Muscle of leg (tissue), 16 donors: ENCODE measurements around the gene RASGEF1B. TPM values are rescaled to one million over a fixed set of nuclear protein-coding genes. Genes with fewer than 3 reads are reported as not detected.

ENCODE experiments used
- DNase-seq: peaks from one replicate; pipeline ENCODE4 v3.0.0; 2013
- H3K27ac ChIP-seq: one replicate; pipeline ENCODE4 v1.5.1; 2013; ENCODE audit warnings: mild to moderate bottlenecking, low read length, control low read depth
- H3K27me3 ChIP-seq: one replicate; pipeline ENCODE4 v1.6.1; 2013; ENCODE audit warnings: low read length; ENCODE audit not compliant: control insufficient read depth, insufficient read depth
- H3K36me3 ChIP-seq: one replicate; pipeline ENCODE4 v1.6.1; 2013; ENCODE audit warnings: low read length; ENCODE audit not compliant: control insufficient read depth, insufficient read depth
- H3K4me1 ChIP-seq: one replicate; pipeline ENCODE4 v1.6.1; 2013; ENCODE audit warnings: low read length; ENCODE audit not compliant: control insufficient read depth, insufficient read depth
- H3K4me3 ChIP-seq: one replicate; pipeline ENCODE4 v1.5.1; 2013; ENCODE audit warnings: low read length, control low read depth
- H3K9me3 ChIP-seq: replicated peaks from 2 replicates; pipeline ENCODE4 v1.6.1; 2013; ENCODE audit warnings: low read depth, low read length; ENCODE audit not compliant: control insufficient read depth
- WGBS: methylation state at CpG from one replicate; pipeline ENCODE4 v1.1.5; 2013; ENCODE audit warnings: missing lambda C conversion rate; ENCODE audit not compliant: insufficient coverage; 5-methylcytosine and 5-hydroxymethylcytosine counted together
- long read RNA-seq, 11 donors: transcript quantifications; one replicate each; lab custom pipeline, GENCODE V29; 2026
- polyA plus RNA-seq, 8 donors: library from polyadenylated mRNA; unstranded; fragments of 120-200 nt; gene quantifications; one replicate each; pipeline versions ENCODE4 v1.2.1 to v1.2.3, GENCODE V29; 2013; ENCODE audit warnings: inconsistent platforms in 1 of 8, low replicate concordance in 1 of 8; ENCODE audit not compliant: insufficient read length in 8 of 8, insufficient read depth in 1 of 8
- total RNA-seq: library from RNA; stranded (reverse); fragments of 120-200 nt; gene quantifications from one replicate; pipeline ENCODE4 v1.2.4, GENCODE V29; 2013

The RASGEF1B gene
- total RNA-seq (6.0 TPM), polyA plus RNA-seq (1 to 10 TPM; 2.8 to 4.6 (median 3.5) TPM)
- long read RNA-seq, donor 1 = 0 reads
- long read RNA-seq, donor 2 = 0 reads
- long read RNA-seq, donor 3, full-length matches to known transcripts = 1 of 1 reads
- long read RNA-seq, donor 3, partial matches to known transcripts = 0 of 1 reads
- long read RNA-seq, donor 3, other reads (novel, unspliced or antisense) = 0 of 1 reads
- long read RNA-seq, donor 4 = 0 reads
- long read RNA-seq, donor 5, partial matches to known transcripts = 0 of 1 reads
- long read RNA-seq, donor 5, other reads (novel, unspliced or antisense) = 0 of 1 reads
- long read RNA-seq, donor 6, full-length matches to known transcripts = 1 of 1 reads
- long read RNA-seq, donor 6, partial matches to known transcripts = 0 of 1 reads
- long read RNA-seq, donor 6, other reads (novel, unspliced or antisense) = 0 of 1 reads
- long read RNA-seq, donor 7 = 0 reads
- long read RNA-seq, donor 8 = 0 reads
- long read RNA-seq, donor 9 = 0 reads
- long read RNA-seq, donor 10 = 0 reads
- long read RNA-seq, donor 11 = 0 reads

DNA sequence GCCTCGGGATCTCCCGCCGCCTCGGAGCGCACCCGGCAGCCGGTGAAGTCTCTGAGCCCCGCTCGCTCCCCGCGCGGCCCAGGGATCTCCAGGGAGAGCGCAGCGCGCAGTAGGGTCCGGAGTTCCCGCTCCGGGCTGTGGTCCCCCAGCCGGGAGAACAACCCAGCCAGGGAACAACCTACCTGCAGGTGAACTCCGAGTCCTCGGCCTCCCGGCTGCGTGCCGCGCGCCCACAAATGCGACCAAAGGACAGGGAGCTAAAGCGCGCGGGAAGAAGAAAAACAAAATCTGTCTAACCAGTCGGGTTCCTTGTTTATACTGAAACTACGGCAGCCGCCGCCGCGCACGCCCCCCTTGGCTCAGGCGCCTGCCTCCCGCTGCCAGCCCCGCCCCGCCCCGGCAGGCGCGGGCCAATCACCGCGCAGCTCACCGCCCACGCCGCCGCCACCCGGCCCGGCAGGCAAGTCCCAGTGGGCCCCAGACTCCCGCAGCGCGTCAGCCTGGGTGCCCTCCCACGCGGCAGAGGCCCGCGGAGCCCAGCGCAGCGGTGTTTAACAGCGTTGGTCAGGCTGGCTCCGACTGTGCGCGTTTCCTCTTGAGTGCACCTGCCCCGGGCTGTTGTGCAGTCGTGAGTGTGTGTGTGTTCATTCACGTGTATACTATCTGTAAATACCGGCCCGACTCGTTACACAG is at the start of gene RASGEF1B:
RASGEF1B (minus strand) TSS at position 320 of the 693 bp plus-strand sequence. CDS start 12,399 bp downstream, outside the sequence.
- H3K36me3 ChIP-seq = no peaks in the 10 kb centered on the region
- WGBS = under 1% methylated on average over 66 of the region's 71 CpGs
- DNase-seq = peak; percentile 93
- H3K4me1 ChIP-seq = peaks cover 15% of the 10 kb centered on the region
- H3K9me3 ChIP-seq = no peaks in the 10 kb centered on the region
- peaks cover 7% of the 10 kb centered on the region for H3K27me3 ChIP-seq
- H3K27ac ChIP-seq = peak within 1 kb of the TSS; percentile 91
- H3K4me3 ChIP-seq = peak within 1 kb of the TSS; percentile 81

DNA sequence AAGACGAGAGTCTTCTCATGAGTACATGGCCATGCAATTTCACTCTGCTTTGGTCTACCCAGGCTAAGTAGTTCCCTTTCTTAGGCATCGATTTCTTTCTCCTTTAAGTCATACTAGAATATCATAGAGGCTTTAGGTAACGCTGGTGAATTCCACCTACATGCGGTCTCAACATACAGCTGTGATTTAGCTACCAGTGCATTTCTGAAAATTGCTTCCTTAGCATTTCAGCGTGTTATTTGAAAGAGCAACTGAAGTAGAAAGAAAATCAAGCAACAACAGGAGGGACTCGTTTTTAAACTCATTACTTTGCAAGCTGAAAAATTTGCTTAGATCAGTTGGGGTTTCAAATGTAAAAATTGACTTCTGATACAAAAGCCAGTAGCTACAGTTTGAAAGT is 48.1 kb upstream of the RASGEF1B start:
- no peak overlapping the region for H3K4me3 ChIP-seq
- H3K36me3 ChIP-seq = no peaks in the 10 kb centered on the region
- H3K4me1 ChIP-seq = no peaks in the 10 kb centered on the region
- H3K27ac ChIP-seq = no peak overlapping the region
- no peaks in the 10 kb centered on the region for H3K9me3 ChIP-seq
- WGBS = 86% methylated on average over 2 of the region's 6 CpGs
- no peak for DNase-seq
- no peaks in the 10 kb centered on the region for H3K27me3 ChIP-seq

- H3K27me3 ChIP-seq = no peaks in the 10 kb centered on the region
- no peak for DNase-seq
- H3K9me3 ChIP-seq = no peaks in the 10 kb centered on the region
- H3K4me1 ChIP-seq = no peaks in the 10 kb centered on the region
- no peaks in the 10 kb centered on the region for H3K36me3 ChIP-seq
- H3K27ac ChIP-seq = no peak overlapping the region
- WGBS = no CpG with 5 or more reads among the region's 3 CpGs
- no peak overlapping the region for H3K4me3 ChIP-seq
These were observed 47.7 kb upstream of the RASGEF1B start for GRCh38 chr4:81519427-81519773.

DNA sequence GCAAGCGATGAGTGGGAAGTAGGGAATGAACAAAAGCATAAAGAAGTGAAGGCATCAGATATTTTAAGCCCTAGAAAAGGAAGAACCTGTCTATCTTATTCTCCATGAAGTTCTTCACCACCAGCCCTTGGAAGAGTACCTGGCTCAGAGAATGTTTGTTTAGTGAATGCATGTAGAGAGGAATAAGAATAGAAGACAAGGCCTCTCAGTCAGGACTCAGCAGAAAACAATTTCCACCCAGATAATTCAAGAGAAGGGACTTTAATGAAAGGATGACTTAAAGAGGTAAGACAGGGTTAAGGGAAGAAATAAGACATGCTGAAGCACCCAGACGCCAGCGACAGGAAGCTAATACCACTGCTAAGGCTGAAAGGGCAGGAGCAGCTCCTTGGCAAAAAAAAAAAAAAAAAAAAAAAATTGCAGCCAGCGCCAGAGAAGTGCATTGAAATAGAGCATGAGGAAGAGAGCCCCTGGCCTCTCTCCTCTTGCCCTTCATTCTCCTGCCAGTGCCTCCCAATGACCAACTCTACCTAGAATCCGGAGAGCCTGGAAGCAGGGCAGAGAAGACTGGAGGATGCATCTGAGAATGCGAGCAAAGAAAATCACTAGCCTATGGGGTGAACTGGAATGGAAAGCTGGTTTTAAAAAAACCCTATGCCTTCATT is 47.2 kb upstream of the RASGEF1B start:
- H3K4me1 ChIP-seq = no peaks in the 10 kb centered on the region
- no peaks in the 10 kb centered on the region for H3K9me3 ChIP-seq
- no peaks in the 10 kb centered on the region for H3K36me3 ChIP-seq
- 18% methylated on average over 2 of the region's 6 CpGs for WGBS
- H3K27ac ChIP-seq = no peak overlapping the region
- DNase-seq = no peak
- H3K4me3 ChIP-seq = no peak overlapping the region
- H3K27me3 ChIP-seq = no peaks in the 10 kb centered on the region

- no CpG with 5 or more reads among the region's 6 CpGs for WGBS
- DNase-seq = no peak
These were observed 44.5 kb upstream of the RASGEF1B start for GRCh38 chr4:81516241-81516640.

DNA sequence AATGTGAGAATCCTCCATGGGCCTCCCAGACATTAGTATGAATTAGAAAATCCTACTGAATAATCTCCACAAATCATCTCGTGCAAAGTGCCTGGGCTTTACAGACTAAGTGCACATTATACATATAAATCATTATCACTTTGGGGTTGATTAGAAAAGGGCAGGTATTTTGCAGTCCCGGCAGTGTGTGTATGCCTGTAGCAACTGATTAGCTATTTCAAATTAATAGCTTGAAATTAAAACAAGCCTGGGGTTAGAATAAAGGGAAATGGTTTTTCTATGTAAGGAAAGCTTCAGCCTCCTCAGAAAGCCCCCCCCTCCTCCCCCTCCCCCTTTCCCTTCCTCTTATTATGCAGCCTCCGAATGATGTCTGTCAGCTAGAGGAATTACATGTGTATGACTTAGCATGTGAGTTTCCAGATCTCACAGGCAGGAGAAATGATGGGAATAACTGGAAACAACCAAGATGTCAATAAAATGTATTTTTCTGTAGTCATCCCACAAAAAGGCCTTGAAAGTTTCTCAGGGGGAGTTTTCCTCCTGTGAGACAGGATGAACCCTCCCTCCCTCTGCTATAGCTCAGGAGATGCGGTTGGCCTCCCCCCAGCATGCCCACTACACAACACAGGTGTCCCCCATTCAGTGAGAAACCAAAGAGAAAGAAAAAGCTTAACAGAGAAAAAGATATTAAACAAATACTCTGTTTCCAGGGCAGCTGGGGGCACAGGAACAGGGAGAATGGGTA is 41.2 kb upstream of the RASGEF1B start:
- no CpG with 5 or more reads among the region's 4 CpGs for WGBS
- no peaks in the 10 kb centered on the region for H3K27me3 ChIP-seq
- no peaks in the 10 kb centered on the region for H3K36me3 ChIP-seq
- H3K4me3 ChIP-seq = no peak overlapping the region
- no peak for DNase-seq
- no peaks in the 10 kb centered on the region for H3K9me3 ChIP-seq
- no peak overlapping the region for H3K27ac ChIP-seq
- no peaks in the 10 kb centered on the region for H3K4me1 ChIP-seq

More at GRCh38 chr4:81516241-81516640, 44.5 kb upstream of the RASGEF1B start:
- Histone ChIP-seq H3K27me3 (no peaks in the 10 kb centered on the region), H3K36me3 (no peaks in the 10 kb centered on the region), H3K27ac (no peak overlapping the region), H3K9me3 (no peaks in the 10 kb centered on the region), H3K4me1 (no peaks in the 10 kb centered on the region), H3K4me3 (no peak overlapping the region)

GRCh38 chr4:81512001-81512756 is 40.5 kb upstream of the RASGEF1B start:
- no peak for DNase-seq
- Histone ChIP-seq H3K36me3 (no peaks in the 10 kb centered on the region), H3K4me3 (no peak overlapping the region), H3K27ac (no peak overlapping the region), H3K27me3 (no peaks in the 10 kb centered on the region), H3K4me1 (no peaks in the 10 kb centered on the region), H3K9me3 (no peaks in the 10 kb centered on the region)
- 90% methylated on average over 1 of the region's 4 CpGs for WGBS

DNA sequence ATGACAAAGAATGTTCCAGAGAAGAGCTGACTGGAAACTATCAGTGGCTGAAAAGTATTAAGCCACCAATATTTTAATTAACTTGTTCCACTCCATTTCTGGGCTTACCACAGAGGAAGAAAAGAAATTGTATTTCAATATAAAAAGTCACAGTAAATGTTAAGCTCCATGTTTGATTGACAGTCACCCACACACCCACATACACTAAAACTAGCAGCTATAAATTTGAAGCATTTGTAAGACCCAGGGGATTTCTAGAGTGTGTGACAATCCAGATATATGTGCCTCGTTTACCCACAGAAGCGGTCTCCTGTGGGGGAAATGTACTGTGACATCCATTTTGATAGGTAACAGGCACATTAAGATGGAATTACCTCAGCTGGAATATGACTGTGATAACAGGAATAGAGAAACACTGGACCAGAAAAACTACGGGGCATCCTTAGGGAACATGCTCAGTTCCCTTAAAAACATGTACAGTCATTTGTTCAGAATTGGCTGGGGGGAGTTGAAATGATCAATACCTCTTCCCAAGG is 39.0 kb upstream of the RASGEF1B start:
- Histone ChIP-seq H3K4me1 (no peaks in the 10 kb centered on the region), H3K36me3 (no peaks in the 10 kb centered on the region), H3K27me3 (no peaks in the 10 kb centered on the region), H3K4me3 (no peak overlapping the region), H3K27ac (no peak overlapping the region), H3K9me3 (no peaks in the 10 kb centered on the region)
- no peak for DNase-seq
- WGBS = 66% methylated on average over 2 of the region's 3 CpGs

- WGBS = no CpG with 5 or more reads among the region's 7 CpGs
- Histone ChIP-seq H3K4me1 (no peaks in the 10 kb centered on the region), H3K4me3 (no peak overlapping the region), H3K9me3 (no peaks in the 10 kb centered on the region), H3K27ac (no peak overlapping the region), H3K36me3 (no peaks in the 10 kb centered on the region), H3K27me3 (no peaks in the 10 kb centered on the region)
- no peak for DNase-seq
These were observed 38.1 kb upstream of the RASGEF1B start for GRCh38 chr4:81509822-81510221.
